IPS-18c (cell line): Measurements from ENCODE around the gene UBE2F.

Experiments used
- H3K4me3 ChIP-seq: 2 replicates; pipeline ENCODE4 v1.7.0; 2013; ENCODE audit warnings: low read depth, mild to moderate bottlenecking, low read length, moderate library complexity; ENCODE audit not compliant: insufficient read depth
- H3K9me3 ChIP-seq: one replicate; pipeline ENCODE4 v1.6.1; 2013; ENCODE audit warnings: mild to moderate bottlenecking, low read length, moderate library complexity; ENCODE audit not compliant: control insufficient read depth, insufficient read depth

Gene UBE2F

GRCh38 chr2:237966565-237967462, at the start of gene UBE2F:
UBE2F (plus strand) TSS chr2:237967014; CDS start chr2:237973108, 6,094 bp downstream.
- peak within 1 kb of the TSS; percentile 84 for H3K4me3 ChIP-seq
- peaks cover 6% of the 10 kb centered on the region for H3K9me3 ChIP-seq

- Histone ChIP-seq H3K4me3 (no peak overlapping the region), H3K9me3 (no peaks in the 10 kb centered on the region)
Measured at GRCh38 chr2:237917696-237918374, 49.0 kb upstream of the UBE2F start.

GRCh38 chr2:237919593-237919992, 47.2 kb upstream of the UBE2F start:
- Histone ChIP-seq H3K9me3 (no peaks in the 10 kb centered on the region), H3K4me3 (no peak overlapping the region)

- Histone ChIP-seq H3K9me3 (no peaks in the 10 kb centered on the region), H3K4me3 (no peak overlapping the region)
Measured at GRCh38 chr2:237920673-237921072, 46.1 kb upstream of the UBE2F start.

GRCh38 chr2:237921967-237922492, 44.8 kb upstream of the UBE2F start:
- Histone ChIP-seq H3K9me3 (no peaks in the 10 kb centered on the region), H3K4me3 (no peak overlapping the region)

GRCh38 chr2:237922641-237923361, 44.0 kb upstream of the UBE2F start:
- Histone ChIP-seq H3K4me3 (no peak overlapping the region), H3K9me3 (peaks cover 3% of the 10 kb centered on the region)

- H3K9me3 ChIP-seq: peaks cover 5% of the 10 kb centered on the region
- no peak overlapping the region for H3K4me3 ChIP-seq
Measured at GRCh38 chr2:237923481-237924163, 43.2 kb upstream of the UBE2F start.

- Histone ChIP-seq H3K4me3 (no peak overlapping the region), H3K9me3 (peaks cover 5% of the 10 kb centered on the region)
Measured at GRCh38 chr2:237924164-237924534, 42.7 kb upstream of the UBE2F start.

GRCh38 chr2:237927135-237927534, 39.7 kb upstream of the UBE2F start:
- H3K4me3 ChIP-seq: no peak overlapping the region
- peaks cover 7% of the 10 kb centered on the region for H3K9me3 ChIP-seq

- Histone ChIP-seq H3K9me3 (peaks cover 7% of the 10 kb centered on the region), H3K4me3 (no peak overlapping the region)
Measured at GRCh38 chr2:237927986-237928385, 38.8 kb upstream of the UBE2F start.

- Histone ChIP-seq H3K4me3 (no peak overlapping the region), H3K9me3 (peaks cover 7% of the 10 kb centered on the region)
Measured at GRCh38 chr2:237929979-237930378, 36.8 kb upstream of the UBE2F start.

- Histone ChIP-seq H3K9me3 (peaks cover 7% of the 10 kb centered on the region), H3K4me3 (no peak overlapping the region)
Measured at GRCh38 chr2:237931205-237931721, 35.6 kb upstream of the UBE2F start.

GRCh38 chr2:237932731-237933131, 34.1 kb upstream of the UBE2F start:
- Histone ChIP-seq H3K4me3 (no peak overlapping the region), H3K9me3 (peaks cover 4% of the 10 kb centered on the region)

- Histone ChIP-seq H3K4me3 (no peak overlapping the region), H3K9me3 (peaks cover 2% of the 10 kb centered on the region)
Measured at GRCh38 chr2:237934186-237934585, 32.6 kb upstream of the UBE2F start.

- Histone ChIP-seq H3K9me3 (no peaks in the 10 kb centered on the region), H3K4me3 (no peak overlapping the region)
Measured at GRCh38 chr2:237935740-237936452, 30.9 kb upstream of the UBE2F start.

- no peak overlapping the region for H3K4me3 ChIP-seq
- H3K9me3 ChIP-seq: no peaks in the 10 kb centered on the region
Measured at GRCh38 chr2:237939251-237939650, 27.6 kb upstream of the UBE2F start.
